Measurements from ENCODE around the gene SH3PXD2B. TPM values are rescaled to one million over a fixed set of nuclear protein-coding genes. Genes with fewer than 3 reads are reported as not detected.

SH3PXD2B gene
- total RNA-seq, 4 donors from 2014 or later, result 13.7 to 27.1 (median 21.1) TPM

- no peak overlapping the region for H3K4me3 ChIP-seq (replicated peaks in 1 of 3)
- peak overlapping the region in 2 of 3 donors; percentile 1 to 47 for H3K27ac ChIP-seq
- WGBS, 2 donors, result 54 to 58% methylated on average over 9 of the region's 9 CpGs
- no peaks in the 10 kb centered on the region for H3K27me3 ChIP-seq
- intact Hi-C loops (cut with DNase I), result no loop called here
- no peaks in the 10 kb centered on the region for H3K9me3 ChIP-seq
- H3K4me1 ChIP-seq, result peaks cover 24 to 47% of the 10 kb centered on the region in 2 donors
- DNase-seq, result peak; percentile 37 to 42
- TF ChIP-seq CTCF (IDR thresholded peaks at IDR 0.05) (no peak), POLR2A (IDR thresholded peaks at IDR 0.05) (no peak)
- H3K36me3 ChIP-seq, result no peaks in the 10 kb centered on the region
Measured at GRCh38 chr5:172458976-172459782, 4.9 kb upstream of the SH3PXD2B start.

GRCh38 chr5:172456076-172456722 lies 1.9 kb upstream of the SH3PXD2B start:
- peak overlapping the region in 2 of 3 donors; percentile 44 to 50 for H3K27ac ChIP-seq
- no peak for DNase-seq
- intact Hi-C loops (cut with DNase I), result no loop called here

GRCh38 chr5:172455511-172456061 lies 1.3 kb upstream of the SH3PXD2B start:
- H3K9me3 ChIP-seq, result no peaks in the 10 kb centered on the region
- peaks cover 21 to 64% of the 10 kb centered on the region in 2 donors for H3K4me1 ChIP-seq
- H3K4me3 ChIP-seq (replicated peaks in 1 of 3), result no peak overlapping the region
- peak overlapping the region in 2 of 3 donors; percentile 44 to 50 for H3K27ac ChIP-seq
- no peaks in the 10 kb centered on the region for H3K27me3 ChIP-seq
- no peak for TF ChIP-seq CTCF (IDR thresholded peaks at IDR 0.05)
- no peak for TF ChIP-seq POLR2A (IDR thresholded peaks at IDR 0.05)
- 24 to 29% methylated on average over 8 to 13 of the region's 13 CpGs for WGBS, 2 donors
- intact Hi-C loops (cut with DNase I), result no loop called here
- DNase-seq, result peak; percentile 47 to 52
- no peaks in the 10 kb centered on the region for H3K36me3 ChIP-seq

More at GRCh38 chr5:172456076-172456722, 1.9 kb upstream of the SH3PXD2B start:
- 68% methylated on average over 10 of the region's 10 CpGs for WGBS, 2 donors
- Histone ChIP-seq H3K36me3 (no peaks in the 10 kb centered on the region), H3K4me1 (peaks cover 21 to 66% of the 10 kb centered on the region in 2 donors), H3K9me3 (no peaks in the 10 kb centered on the region), H3K27me3 (no peaks in the 10 kb centered on the region), H3K4me3 (replicated peaks in 1 of 3) (no peak overlapping the region)
- no peak for TF ChIP-seq CTCF (IDR thresholded peaks at IDR 0.05)
- TF ChIP-seq POLR2A (IDR thresholded peaks at IDR 0.05), result no peak

- H3K27ac ChIP-seq, result peak overlapping the region in 2 of 3 donors; percentile 44 to 68
- 61 to 69% methylated on average over 8 of the region's 8 CpGs for WGBS, 2 donors
- H3K4me1 ChIP-seq, result peaks cover 21 to 63% of the 10 kb centered on the region in 2 donors
- H3K27me3 ChIP-seq, result no peaks in the 10 kb centered on the region
- H3K4me3 ChIP-seq (replicated peaks in 1 of 3), result peak overlapping the region in 1 of 3 donors; percentile 41
- intact Hi-C loops (cut with DNase I), result no loop called here
- no peaks in the 10 kb centered on the region for H3K9me3 ChIP-seq
- TF ChIP-seq CTCF (IDR thresholded peaks at IDR 0.05), result no peak
- TF ChIP-seq POLR2A (IDR thresholded peaks at IDR 0.05), result no peak
- no peak for DNase-seq
- H3K36me3 ChIP-seq, result no peaks in the 10 kb centered on the region
Measured at GRCh38 chr5:172455087-172455381, 709 bp upstream of the SH3PXD2B start.

DNA sequence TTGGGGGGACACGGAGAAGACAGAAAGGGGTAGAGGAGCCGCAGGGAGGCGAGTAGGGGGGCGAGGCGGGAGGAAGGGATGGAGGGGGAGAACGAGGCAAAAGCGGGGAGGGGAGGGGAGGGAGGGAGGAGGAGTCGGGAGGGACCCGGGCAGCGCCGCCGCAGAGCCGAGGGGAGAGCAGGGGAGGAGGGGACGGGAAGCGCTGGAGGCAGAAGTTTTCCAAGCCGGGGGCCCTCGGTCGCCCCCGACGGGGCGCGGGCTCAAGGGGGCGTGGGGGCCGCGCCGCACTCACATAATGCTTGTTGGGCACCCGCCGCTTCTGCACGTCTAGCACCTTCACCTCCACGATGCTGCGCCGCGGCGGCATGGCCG lies 353 bp downstream of the SH3PXD2B start:
- WGBS, 2 donors, result 0 to 1% methylated on average over 25 of the region's 35 CpGs
- H3K27ac ChIP-seq, result peak overlapping the region; percentile 69 to 83 (median 76)
- H3K27me3 ChIP-seq, result no peaks in the 10 kb centered on the region
- intact Hi-C loops (cut with DNase I), result no loop called here
- peaks cover 21 to 52% of the 10 kb centered on the region in 2 donors for H3K4me1 ChIP-seq
- H3K4me3 ChIP-seq (replicated peaks in 1 of 3), result peak overlapping the region in 2 of 3 donors; percentile 58 to 76
- peak; percentile 55 to 57 for DNase-seq
- no peaks in the 10 kb centered on the region for H3K9me3 ChIP-seq
- H3K36me3 ChIP-seq, result no peaks in the 10 kb centered on the region
- TF ChIP-seq POLR2A (IDR thresholded peaks at IDR 0.05) (no peak), CTCF (IDR thresholded peaks at IDR 0.05) (no peak)

Measured in thyroid gland (tissue), 4 donors.